ENCODE results near the gene VASP. TPM values are rescaled to one million over a fixed set of nuclear protein-coding genes. Genes with fewer than 3 reads are reported as not detected.
A peak's percentile ranks its signal among the peaks of the same experiment; 100 is the strongest.

The VASP gene
- total and polyA plus RNA-seq, 2 donors (not counting 1 experiment from before 2014, with no cell fraction given) = 40.3 to 67.9 TPM

GRCh38 chr19:45547965-45548609, 40.8 kb downstream of the VASP start:
- no peak overlapping the region for H3K27ac ChIP-seq (ENCODE audit: insufficient read depth, low read length)
- no peak overlapping the region for H3K4me3 ChIP-seq (replicated peaks in 1 of 4; ENCODE audit: control extremely low read depth in 1 of 4, insufficient read depth in 1 of 4, low read depth in 3 of 4, low read length in 4 of 4)
- H4K20me1 ChIP-seq (ENCODE audit: control insufficient read depth, extremely low read depth, insufficient read depth, low read length) = no peaks in the 10 kb centered on the region
- no peaks in the 10 kb centered on the region for H3K4me1 ChIP-seq (ENCODE audit: control insufficient read depth, extremely low read depth, insufficient read depth, low read length)
- H3K27me3 ChIP-seq (ENCODE audit: control insufficient read depth, insufficient read depth, low read length) = no peaks in the 10 kb centered on the region
- H3K36me3 ChIP-seq (ENCODE audit: control insufficient read depth, insufficient read depth, low read length) = no peaks in the 10 kb centered on the region
- no peaks in the 10 kb centered on the region for H3K9me3 ChIP-seq (ENCODE audit: control insufficient read depth, insufficient read depth, low read depth, low read length)
- TF ChIP-seq, protein P1, sequence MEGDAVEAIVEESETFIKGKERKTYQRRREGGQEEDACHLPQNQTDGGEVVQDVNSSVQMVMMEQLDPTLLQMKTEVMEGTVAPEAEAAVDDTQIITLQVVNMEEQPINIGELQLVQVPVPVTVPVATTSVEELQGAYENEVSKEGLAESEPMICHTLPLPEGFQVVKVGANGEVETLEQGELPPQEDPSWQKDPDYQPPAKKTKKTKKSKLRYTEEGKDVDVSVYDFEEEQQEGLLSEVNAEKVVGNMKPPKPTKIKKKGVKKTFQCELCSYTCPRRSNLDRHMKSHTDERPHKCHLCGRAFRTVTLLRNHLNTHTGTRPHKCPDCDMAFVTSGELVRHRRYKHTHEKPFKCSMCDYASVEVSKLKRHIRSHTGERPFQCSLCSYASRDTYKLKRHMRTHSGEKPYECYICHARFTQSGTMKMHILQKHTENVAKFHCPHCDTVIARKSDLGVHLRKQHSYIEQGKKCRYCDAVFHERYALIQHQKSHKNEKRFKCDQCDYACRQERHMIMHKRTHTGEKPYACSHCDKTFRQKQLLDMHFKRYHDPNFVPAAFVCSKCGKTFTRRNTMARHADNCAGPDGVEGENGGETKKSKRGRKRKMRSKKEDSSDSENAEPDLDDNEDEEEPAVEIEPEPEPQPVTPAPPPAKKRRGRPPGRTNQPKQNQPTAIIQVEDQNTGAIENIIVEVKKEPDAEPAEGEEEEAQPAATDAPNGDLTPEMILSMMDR (conservative IDR thresholded peaks at IDR 0.05 in 1 of 2, IDR thresholded peaks at IDR 0.05 in 1 of 2; ENCODE audit: low read depth in 1 of 2, low read length in 2 of 2) = no peak
- no peak for TF ChIP-seq EZH2 (IDR thresholded peaks at IDR 0.05; ENCODE audit: low read length, missing control alignments)
- no peak overlapping the region for H3K4me2 ChIP-seq (ENCODE audit: extremely low read depth, insufficient read depth, low read length)
- H3K9ac ChIP-seq (ENCODE audit: insufficient read depth, low read length) = no peak overlapping the region
- H2AFZ ChIP-seq (ENCODE audit: low read length) = no peak overlapping the region
- peak; percentile 19 to 41 for DNase-seq (ENCODE audit: low read depth in 2 of 2)
- no peaks in the 10 kb centered on the region for H3K79me2 ChIP-seq (ENCODE audit: control insufficient read depth, insufficient read depth, low read length)

- TF ChIP-seq, protein P1 (conservative IDR thresholded peaks at IDR 0.05 in 1 of 2, IDR thresholded peaks at IDR 0.05 in 1 of 2; ENCODE audit: low read depth in 1 of 2, low read length in 2 of 2) = no peak
- TF ChIP-seq EZH2 (IDR thresholded peaks at IDR 0.05; ENCODE audit: low read length, missing control alignments) = no peak
These were observed 46.2 kb downstream of the VASP start for GRCh38 chr19:45553464-45553863.

GRCh38 chr19:45554481-45554880, 47.2 kb downstream of the VASP start:
- H3K4me1 ChIP-seq (ENCODE audit: control insufficient read depth, extremely low read depth, insufficient read depth, low read length) = no peaks in the 10 kb centered on the region
- H3K4me2 ChIP-seq (ENCODE audit: extremely low read depth, insufficient read depth, low read length) = no peak overlapping the region
- no peak overlapping the region for H3K4me3 ChIP-seq (replicated peaks in 1 of 4; ENCODE audit: control extremely low read depth in 1 of 4, insufficient read depth in 1 of 4, low read depth in 3 of 4, low read length in 4 of 4)
- no peaks in the 10 kb centered on the region for H3K36me3 ChIP-seq (ENCODE audit: control insufficient read depth, insufficient read depth, low read length)
- no peak overlapping the region for H3K27ac ChIP-seq (ENCODE audit: insufficient read depth, low read length)
- H3K27me3 ChIP-seq (ENCODE audit: control insufficient read depth, insufficient read depth, low read length) = no peaks in the 10 kb centered on the region
- H3K9me3 ChIP-seq (ENCODE audit: control insufficient read depth, insufficient read depth, low read depth, low read length) = no peaks in the 10 kb centered on the region
- H3K79me2 ChIP-seq (ENCODE audit: control insufficient read depth, insufficient read depth, low read length) = no peaks in the 10 kb centered on the region
- DNase-seq (ENCODE audit: low read depth in 2 of 2) = no peak
- no peaks in the 10 kb centered on the region for H4K20me1 ChIP-seq (ENCODE audit: control insufficient read depth, extremely low read depth, insufficient read depth, low read length)
- H2AFZ ChIP-seq (ENCODE audit: low read length) = no peak overlapping the region
- no peak overlapping the region for H3K9ac ChIP-seq (ENCODE audit: insufficient read depth, low read length)
- TF ChIP-seq EZH2 (IDR thresholded peaks at IDR 0.05; ENCODE audit: low read length, missing control alignments) = no peak
- TF ChIP-seq, protein P1 (conservative IDR thresholded peaks at IDR 0.05 in 1 of 2, IDR thresholded peaks at IDR 0.05 in 1 of 2; ENCODE audit: low read depth in 1 of 2, low read length in 2 of 2) = no peak

More at GRCh38 chr19:45553464-45553863, 46.2 kb downstream of the VASP start:
- no peak for DNase-seq (ENCODE audit: low read depth in 2 of 2)
- H3K4me2 ChIP-seq (ENCODE audit: extremely low read depth, insufficient read depth, low read length) = no peak overlapping the region
- no peaks in the 10 kb centered on the region for H3K27me3 ChIP-seq (ENCODE audit: control insufficient read depth, insufficient read depth, low read length)
- no peaks in the 10 kb centered on the region for H4K20me1 ChIP-seq (ENCODE audit: control insufficient read depth, extremely low read depth, insufficient read depth, low read length)
- H3K36me3 ChIP-seq (ENCODE audit: control insufficient read depth, insufficient read depth, low read length) = no peaks in the 10 kb centered on the region
- H3K4me3 ChIP-seq (replicated peaks in 1 of 4; ENCODE audit: control extremely low read depth in 1 of 4, insufficient read depth in 1 of 4, low read depth in 3 of 4, low read length in 4 of 4) = no peak overlapping the region
- no peak overlapping the region for H2AFZ ChIP-seq (ENCODE audit: low read length)
- no peaks in the 10 kb centered on the region for H3K9me3 ChIP-seq (ENCODE audit: control insufficient read depth, insufficient read depth, low read depth, low read length)
- no peak overlapping the region for H3K9ac ChIP-seq (ENCODE audit: insufficient read depth, low read length)
- H3K27ac ChIP-seq (ENCODE audit: insufficient read depth, low read length) = no peak overlapping the region
- no peaks in the 10 kb centered on the region for H3K4me1 ChIP-seq (ENCODE audit: control insufficient read depth, extremely low read depth, insufficient read depth, low read length)
- no peaks in the 10 kb centered on the region for H3K79me2 ChIP-seq (ENCODE audit: control insufficient read depth, insufficient read depth, low read length)

Measured in fibroblast of lung (primary cell).